T-helper 9 cell (primary cell): Measurements from ENCODE around the gene CXCL12.

Experiments
- DNase-seq: peaks from one replicate; pipeline ENCODE4 v3.0.0-alpha.2; 2020

The CXCL12 gene

GRCh38 chr10:44383749-44384600 is 922 bp downstream of the CXCL12 start:
- DNase-seq = no peak

DNA sequence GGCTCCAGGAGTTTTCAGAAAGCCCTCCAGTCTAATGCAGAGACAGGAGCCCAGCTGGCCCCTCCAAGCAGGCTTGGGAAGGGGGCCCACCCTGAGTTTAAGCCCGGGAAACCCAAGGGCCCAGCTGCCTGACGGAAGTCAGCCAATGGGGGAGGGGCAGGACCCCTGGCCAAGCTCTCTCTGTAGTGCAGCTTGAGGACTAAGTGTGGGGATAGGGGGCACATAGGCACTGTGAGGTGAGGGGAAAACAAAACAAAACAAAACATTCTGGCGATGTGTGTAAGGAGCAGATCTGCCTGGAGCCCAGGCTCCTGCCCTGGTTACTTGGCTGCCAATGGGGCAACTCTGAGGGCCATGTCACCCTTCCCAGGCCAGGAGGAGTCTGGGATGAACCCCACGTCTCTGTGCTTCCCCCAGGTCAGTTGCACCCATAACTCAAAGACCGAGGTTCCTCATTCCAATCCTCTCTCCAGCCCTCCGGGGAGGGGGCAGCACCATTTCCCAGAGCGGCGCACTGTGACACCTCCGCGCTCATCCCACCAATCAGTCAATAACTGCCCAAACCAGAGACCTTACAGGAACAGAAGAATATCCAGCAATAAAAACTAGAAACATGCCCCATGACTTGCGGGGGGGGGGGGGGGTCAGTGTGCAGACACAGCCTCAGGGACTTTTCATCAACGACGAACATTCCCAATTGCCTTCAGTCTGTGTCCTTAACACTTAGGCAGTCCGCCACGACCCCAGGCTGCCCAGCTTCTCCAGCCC is 1.7 kb downstream of the CXCL12 start:
- DNase-seq = no peak

GRCh38 chr10:44382131-44382858 is 2.6 kb downstream of the CXCL12 start:
- DNase-seq = no peak

GRCh38 chr10:44380829-44381600 is 3.9 kb downstream of the CXCL12 start:
- DNase-seq = no peak

- DNase-seq = no peak
Measured at GRCh38 chr10:44379907-44380306, 5.0 kb downstream of the CXCL12 start.

- no peak for DNase-seq
Measured at GRCh38 chr10:44378626-44379025, 6.3 kb downstream of the CXCL12 start.

DNA sequence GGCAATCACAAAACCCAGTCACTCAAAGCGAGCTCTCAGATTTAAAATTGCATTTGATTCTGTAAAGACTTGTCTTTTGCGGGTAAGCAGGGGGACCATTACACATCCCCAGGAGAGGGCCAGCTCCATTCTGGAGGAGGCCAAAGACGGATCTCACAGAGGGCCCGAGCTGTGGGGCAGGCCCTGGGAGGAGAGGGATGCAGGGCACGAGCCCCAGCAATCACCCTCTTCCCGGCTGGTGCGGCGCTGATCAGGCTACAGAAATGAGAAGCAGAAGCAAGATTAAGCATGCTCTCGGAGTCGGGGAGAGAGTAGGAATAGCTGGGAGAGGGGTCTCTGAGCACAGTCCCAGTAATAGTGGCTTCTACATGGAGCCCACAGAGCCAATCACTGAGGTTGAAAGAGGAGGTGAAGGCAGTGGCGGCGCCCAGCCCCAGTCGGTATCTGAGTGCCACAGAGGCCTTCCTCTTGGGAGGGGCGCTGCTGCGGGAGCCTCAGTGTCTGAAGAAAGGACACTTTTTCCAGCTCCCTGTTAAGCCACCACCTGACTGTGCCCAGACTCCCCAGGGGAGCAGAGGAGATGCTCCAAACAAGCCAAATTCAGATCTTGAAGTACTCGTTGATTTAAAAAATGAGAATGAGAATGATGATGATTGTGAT is 7.1 kb downstream of the CXCL12 start:
- no peak for DNase-seq

GRCh38 chr10:44376472-44377099 is 8.3 kb downstream of the CXCL12 start:
- no peak for DNase-seq

DNA sequence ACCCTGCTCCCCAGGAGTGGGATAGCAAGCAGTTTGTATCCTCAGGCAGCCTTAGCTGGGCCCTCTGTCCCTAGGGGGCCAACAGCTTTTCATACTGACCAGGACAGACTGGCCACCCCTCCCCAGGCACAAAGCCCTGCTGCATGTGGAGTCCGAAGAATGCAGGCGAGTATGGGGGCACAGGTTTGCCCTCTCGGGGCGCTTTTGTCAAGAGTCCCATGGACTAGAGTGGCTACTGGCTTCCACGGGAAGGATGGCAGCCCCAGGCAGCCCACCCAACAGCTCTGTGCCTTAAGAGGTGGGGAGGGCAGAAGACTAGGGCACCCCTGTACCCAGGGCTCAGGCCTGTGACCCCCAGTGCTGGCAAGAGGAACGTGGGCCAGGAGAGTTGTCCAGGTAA is 10.7 kb downstream of the CXCL12 start:
- DNase-seq = no peak

DNA sequence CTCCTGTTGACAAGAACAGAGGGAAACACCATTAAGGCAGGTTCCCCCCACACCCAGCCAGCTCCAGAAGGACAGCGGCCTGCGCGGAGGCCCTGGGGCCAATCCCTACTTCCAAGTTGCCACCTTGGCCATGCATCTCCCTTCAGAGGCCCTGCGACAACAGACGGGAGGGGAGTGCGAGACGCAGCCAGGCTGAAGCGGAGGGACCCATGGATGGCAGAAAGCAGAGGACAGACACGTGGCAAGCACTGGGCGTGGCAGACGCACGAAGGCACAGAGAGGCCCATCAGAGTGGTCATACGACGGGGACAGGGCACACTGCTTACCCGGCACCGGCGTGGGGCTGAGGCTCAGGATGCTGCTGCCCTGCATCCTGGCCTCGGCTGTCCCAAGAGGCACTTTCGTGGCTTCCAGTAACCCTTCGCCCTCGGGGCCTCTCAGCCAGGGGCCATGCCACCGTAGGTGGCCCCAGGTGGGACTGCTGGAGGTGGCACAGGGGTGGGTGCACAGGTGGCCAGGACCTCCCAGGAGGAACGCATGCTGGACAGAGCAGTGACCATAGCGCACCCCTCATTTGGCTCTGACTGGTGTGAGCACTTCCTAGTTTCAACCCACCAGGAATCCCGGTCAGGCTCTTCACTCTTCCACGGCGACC is 11.4 kb downstream of the CXCL12 start:
- no peak for DNase-seq

DNA sequence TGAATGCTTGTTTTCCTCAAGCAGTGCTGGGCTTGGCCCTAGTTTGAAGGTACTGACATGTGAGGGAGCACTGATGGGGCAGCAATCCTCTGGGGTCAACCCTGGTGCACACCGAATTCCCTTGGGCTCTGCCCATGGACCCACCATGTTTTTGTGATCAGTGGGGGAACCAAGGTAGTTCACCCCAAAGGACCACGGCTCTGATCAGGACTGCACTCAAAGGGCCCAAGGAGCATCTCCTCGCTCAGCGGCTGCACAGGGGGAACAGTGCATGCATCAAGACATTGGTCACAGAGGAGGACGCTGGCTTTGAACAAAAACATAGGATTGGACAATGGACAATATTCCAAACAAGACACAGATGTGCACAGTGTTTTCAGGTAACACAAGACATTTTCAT is 12.7 kb downstream of the CXCL12 start:
- no peak for DNase-seq

- no peak for DNase-seq
Measured at GRCh38 chr10:44370731-44371248, 14.1 kb downstream of the CXCL12 start.

- no peak for DNase-seq
Measured at GRCh38 chr10:44369854-44370253, 15.0 kb downstream of the CXCL12 start.

GRCh38 chr10:44369296-44369695 is 15.6 kb downstream of the CXCL12 start:
- DNase-seq = no peak

GRCh38 chr10:44368637-44369036 is 16.3 kb downstream of the CXCL12 start:
- no peak for DNase-seq

DNA sequence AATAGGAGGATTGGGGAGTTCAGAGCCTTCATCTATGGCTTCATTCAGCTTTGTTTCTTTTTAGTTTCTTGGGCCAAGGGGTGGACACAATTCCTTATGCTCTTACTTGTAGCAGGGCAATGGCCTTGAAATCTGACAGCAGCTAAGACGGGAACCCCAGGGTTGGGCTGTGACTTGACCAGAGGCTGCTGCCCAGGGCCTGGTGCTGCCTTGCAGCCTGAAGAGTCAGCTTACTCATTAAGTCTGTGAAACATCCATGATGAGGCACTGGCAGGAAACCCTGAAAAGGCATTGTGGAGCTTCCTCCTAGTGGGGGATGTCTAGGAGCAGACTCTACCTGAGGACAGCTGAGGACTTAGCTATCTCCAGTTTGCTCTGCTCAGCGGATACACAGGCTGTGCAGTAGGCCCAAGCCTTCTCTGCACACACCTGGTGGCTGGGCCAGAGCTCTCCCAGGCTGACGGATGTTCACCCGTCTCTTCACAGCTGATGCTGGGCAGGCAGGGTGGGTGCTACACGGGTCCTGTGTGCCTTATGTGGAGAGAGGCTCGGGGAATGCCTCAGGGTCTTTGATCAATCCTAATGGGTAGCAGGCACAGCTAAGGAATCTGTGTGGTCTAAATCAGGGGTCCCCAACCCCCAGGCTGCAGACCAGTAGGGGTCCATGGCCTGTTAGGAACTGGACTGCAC is 17.8 kb downstream of the CXCL12 start:
- DNase-seq = no peak

GRCh38 chr10:44364566-44364965 is 20.3 kb downstream of the CXCL12 start:
- DNase-seq = no peak

GRCh38 chr10:44363716-44364115 is 21.2 kb downstream of the CXCL12 start:
- DNase-seq = no peak

DNA sequence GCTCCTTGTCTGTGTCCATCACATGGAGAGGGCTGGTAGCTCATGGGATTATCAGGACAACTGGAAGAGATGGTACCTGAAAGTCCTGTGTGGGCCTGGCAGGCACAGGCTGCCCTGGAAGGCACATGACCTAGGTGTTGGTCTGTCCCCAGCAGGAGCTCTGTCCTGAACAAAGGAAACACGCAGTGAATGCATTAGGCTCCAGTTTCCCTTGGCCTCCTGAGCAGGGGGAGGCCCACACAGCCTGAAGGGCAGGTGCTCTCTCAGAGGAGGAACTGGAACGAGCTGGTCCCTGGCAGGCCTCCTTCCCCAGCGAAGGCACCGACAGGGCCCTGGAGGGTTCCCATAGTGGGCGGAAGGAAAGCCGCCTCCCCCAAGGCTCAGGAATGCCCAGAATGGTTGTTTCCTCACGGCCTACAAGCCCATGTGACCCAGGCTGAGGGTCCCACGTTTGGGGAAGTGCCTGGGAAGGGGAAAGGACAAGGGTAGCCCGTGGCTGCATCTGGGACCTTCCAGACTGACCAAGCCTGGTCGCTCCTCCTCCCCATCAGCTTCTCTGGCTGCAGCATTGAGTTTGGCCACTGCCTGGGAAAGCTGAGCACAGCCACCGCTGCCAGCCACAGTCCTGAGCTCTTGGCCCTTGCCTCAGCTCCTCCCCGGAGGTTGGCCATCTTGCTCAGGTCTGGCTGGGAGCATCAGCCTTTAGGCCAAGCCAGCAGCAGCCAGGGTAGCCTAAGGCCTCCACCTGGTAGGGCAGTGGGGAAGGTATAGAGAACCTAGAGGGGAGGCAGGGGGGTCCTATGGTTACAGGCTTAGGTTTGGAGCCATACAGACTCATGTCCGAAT is 21.8 kb downstream of the CXCL12 start:
- no peak for DNase-seq
